ENCODE results near the gene IQCH. TPM values are rescaled to one million over a fixed set of nuclear protein-coding genes. Genes with fewer than 3 reads are reported as not detected.

The IQCH gene
- polyA plus RNA-seq, 1 donor = 0.53 TPM

DNA sequence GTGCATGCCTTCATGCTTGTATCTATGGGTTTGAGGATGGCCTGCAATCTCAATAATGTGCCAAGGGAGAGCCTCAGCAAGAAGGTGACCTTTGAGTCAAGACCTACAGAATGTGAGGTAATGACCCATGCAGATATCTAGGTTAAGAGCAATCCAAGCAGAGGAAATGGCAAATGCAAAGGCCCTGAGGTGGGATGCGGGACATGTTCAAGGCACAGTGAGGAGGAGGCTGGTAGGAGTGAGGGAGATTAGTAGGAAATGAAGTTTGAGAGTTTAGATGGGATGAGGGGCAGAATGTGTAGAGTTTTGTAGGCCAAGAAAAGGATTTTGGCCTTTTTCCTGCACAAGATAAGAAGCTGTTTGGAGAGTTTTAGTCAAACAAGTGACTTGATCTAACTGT lies 283.2 kb downstream of the IQCH start:
- no peak for DNase-seq

DNA sequence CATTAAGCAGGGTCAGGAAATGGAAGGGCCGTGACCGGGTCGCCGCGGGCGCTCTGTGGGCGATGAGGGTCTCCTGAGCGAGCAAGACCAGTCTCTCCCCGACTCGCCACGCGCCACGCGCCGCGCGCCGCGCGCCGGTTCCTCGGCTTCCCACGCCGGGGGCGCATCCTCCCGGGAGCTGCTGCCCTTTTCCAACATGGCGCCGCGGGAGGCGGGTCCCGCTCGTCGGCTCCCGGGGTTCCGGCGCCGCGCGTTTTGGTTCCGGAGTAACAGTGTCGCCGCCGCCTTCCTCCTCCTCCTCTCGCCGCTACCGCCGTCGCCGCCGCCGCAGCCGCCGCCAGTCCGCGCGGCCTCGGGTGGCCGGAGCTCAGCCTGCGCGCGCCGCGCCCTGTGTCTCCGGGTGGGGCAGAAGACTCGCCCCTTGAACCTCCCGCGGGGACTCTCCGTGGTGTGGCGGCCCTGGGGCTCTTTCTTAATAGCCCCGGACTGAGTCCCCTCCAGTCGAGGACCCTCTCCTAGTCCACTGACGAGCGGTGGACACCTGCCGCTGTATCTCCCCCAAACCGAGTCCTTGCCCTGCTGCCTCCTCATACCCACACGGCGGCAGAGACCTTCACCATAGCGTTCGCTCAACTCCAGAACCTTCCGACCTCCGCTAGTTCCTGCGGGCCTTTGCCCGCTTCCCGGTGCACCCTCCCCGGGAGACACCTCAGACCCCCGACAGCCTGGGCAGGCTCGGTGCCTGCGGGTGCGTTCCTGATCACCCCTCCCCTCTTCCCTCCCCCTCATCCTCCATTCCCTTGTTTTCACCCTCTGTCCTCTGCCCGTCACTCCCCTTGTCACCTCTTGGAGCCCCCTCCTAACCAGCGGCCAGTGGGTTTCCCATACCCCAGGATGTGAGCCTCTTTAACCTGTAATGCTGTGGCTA lies 288.1 kb downstream of the IQCH start, which contains the start of gene MAP2K5:
Gene MAP2K5, plus strand, starts transcription at position 284 of the 928 bp plus-strand sequence. Its CDS starts 633 bp downstream, at position 917.
- DNase-seq = peak; percentile 85

DNA sequence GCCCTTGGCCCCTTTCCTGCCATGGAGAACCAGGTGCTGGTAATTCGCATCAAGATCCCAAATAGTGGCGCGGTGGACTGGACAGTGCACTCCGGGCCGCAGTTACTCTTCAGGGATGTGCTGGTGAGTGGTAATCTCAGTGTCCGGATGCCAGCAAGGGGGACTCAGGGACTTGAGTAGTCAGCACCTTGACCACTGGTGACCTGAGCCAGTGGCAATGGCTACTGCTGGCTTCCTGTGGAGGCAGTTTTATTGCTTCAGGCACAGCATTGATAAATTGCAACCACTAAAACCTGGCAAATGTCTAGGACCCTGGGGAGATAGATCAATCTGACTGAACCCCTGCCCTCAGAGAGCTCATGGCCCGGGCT lies 288.7 kb downstream of the IQCH start:
- peak; percentile 4 for DNase-seq

DNA sequence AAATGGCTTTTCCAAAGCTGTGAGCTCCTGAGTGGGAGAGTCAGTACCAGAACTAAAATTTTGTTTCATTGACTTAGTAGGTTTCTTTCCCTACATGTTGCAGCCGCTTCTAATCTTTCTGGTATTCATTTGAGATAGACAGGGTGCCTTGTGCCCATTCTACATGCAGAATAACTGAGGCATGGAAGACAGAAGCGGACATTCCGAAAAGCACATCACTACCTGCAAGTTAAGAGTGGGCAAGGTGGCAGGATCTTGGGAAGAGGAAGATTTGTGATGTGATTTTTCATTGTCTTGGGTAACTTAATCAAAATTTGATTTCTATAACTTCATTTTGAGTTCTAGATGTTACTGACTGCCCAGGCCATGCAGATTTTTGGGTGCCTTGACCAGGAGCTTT lies 289.9 kb downstream of the IQCH start:
- DNase-seq = no peak

DNA sequence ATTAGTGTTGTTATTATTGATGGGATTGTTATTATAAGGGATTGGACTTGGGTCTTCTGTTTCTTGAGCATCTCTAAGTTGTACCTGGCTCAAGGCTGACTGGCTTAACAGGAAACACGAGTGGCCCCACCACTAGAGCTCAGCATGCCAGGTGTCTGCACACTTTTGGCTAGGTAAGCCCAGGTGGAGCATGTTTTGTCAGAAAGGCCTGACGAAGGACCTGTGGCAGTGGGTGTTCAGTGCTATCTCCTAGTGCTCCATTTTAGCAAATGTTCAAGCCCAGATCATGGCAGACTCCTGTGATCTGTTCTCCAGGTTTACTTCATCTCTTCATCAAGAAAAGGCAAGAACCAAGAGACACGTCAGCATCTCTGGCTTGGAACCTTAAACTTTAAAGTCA lies 291.3 kb downstream of the IQCH start:
- DNase-seq = no peak

DNA sequence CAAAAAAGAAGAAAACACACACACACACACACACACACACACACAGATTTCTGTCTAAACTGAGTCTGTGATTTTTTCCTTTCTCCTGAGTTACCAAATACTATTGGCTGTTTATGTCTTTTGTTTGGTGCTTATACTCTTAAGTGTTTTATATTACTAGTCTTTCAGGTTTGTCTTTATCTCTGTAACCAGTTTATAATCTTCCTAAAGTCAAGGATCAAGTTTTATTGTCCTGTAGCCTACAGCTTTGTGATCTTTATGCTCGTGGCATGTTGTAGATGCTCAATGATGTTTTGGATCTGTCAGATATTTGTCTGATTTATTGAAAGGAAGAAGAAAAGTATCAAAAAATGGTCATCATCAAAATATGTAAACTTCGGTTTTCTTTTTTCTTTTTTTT lies 292.5 kb downstream of the IQCH start:
- DNase-seq = no peak

DNA sequence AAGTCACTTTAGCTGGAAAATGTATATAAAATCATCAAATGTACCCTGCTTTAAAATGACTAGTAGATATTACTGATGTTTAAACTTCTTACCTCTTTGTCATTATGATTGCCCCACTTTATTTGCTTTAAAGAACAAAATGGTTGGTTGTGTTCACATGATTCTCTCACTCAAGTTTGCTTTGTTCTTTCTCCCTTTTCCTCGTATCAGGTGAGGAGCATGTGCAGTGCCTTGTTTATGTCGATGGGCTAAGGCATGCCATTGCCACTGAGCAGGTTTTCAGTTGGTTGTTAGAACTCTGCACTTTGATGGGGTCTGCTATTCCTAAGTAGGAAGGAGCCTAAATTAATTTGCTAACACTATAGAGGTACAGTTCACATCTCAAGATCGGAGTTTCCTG lies 293.2 kb downstream of the IQCH start:
- no peak for DNase-seq

DNA sequence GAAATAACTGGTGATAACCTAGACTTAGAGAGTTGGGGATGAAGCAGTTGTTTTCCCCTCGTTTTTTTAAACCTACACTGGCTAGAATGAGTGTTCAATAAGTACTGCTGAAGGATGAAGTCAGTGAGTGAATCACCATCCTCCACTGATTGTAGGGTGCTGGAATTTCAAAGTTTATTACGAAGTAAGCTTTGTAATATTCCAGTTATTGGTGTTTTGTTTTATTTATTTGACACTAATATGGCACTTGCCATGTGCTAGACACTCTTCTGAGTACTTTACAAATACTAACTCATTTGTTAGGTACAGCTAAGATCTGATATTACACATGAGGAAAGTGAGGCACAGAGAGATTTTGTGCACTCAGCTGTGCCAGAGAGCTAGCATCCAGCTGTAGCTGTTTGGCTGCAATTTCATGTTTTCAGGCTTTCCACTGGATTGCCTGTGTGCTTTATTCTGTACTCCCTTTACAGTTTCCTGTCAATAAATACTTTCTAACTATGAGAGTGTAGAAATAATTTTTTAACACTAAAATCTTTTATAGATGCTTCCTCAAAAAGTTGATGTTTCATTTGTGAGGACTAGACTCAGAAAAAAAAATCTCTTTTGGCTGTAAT lies 293.8 kb downstream of the IQCH start:
- DNase-seq = peak; percentile 49

DNA sequence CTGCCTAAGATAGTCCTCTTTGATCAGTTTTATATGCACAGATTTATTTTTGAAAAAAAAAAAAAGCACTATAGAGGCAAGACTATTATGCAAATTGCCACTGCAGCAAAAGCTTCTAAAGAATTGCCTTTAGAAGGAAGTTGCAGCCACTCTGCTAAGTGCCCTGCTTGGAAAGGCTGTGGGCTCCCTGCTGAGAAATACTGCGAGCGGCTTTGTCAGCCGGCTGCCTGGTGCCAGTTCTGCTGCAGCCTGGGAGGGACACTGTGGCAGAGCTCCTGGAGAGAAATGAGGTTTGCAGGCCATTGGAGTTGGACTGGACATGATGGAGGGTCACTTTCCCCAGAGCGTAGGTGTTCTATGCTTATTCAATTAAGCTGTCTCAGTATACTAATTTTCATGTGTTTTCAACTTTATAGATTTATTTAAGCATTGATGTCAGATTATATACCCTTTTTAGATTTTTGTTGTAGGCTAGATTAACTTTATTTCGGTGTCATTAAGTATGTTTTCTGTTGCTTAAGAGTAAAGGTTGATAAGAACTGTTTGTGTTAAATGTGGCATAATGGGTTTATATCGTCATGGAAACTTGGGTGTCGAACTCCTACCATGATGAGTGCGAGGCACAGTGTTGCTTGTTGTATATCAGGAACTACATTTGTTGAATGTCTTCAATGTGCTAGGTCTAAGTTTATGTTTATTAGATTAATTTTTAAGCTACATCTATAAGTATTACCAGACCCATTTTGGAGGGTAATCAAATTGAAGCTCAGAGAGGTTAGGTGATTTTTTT lies 294.5 kb downstream of the IQCH start:
- DNase-seq = peak; percentile 15

DNA sequence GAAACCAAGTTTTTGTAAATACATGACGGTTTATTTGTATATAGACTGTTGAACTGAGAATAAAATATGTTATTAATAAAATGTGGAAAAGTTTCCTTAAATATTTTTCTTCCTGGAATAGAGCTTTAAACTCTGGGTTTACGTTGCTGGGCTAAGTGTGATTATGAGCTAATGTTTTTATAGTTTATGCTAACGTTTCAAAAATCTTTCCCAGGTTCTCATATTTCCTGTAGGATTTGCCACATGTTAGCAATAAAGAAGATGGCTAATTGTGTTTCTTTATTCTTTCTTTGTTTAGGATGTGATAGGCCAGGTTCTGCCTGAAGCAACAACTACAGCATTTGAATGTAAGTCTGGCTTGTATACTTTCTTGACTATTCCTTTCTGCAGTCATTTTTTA lies 295.1 kb downstream of the IQCH start:
- DNase-seq = no peak

DNA sequence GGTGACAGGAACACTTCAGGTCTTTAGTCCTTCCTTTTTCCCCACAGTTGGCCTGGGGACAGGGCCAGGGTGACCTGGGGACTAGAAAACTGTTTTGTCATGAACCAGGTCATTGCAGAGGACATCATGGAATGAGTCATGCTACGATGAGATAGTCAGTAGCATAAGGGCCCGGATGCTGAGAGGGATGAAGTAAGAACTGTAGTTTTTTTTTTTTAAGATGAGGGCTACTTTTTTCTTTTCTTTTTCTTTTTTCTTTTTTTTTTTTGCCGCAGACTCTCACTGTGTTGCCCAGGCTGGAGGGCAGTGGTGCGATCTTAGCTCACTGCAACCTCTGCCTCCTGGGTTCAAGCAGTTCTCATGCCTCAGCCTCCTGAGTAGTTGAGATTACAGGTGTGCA lies 295.9 kb downstream of the IQCH start:
- DNase-seq = no peak

DNA sequence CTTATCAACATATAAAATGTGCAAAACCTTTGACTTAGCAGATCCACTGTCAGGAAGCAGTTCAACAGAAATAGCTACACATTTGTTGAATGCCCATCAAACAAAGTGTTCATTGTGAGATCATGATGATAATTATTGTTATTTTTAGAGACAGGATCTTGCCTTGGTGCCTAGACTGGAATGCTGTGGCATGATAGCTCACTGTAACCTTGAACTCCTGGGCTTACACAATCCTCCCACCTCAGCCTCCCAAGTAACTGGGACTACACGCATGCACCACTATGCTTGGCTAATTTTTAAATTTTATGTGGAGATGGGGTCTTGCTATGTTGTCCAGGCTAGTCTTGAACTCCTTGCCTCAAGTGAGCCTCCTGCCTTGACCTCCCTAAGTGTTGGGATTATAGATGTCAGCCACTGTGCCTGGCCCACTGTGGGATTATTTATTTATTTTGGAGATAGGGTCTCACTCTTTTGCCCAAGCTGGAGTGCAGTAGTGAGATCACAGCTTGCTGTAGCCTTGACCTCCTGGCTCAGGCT lies 296.7 kb downstream of the IQCH start:
- DNase-seq = no peak

Other genes with a start within 250 kb of the IQCH start
- 29.7 TPM for gene SMAD3, start 189.2 kb upstream of the IQCH start, polyA plus RNA-seq (ENCODE audit: insufficient read length)
- gene AAGAB, start 125 bp upstream of the IQCH start, polyA plus RNA-seq (ENCODE audit: insufficient read length) = 17.9 TPM